ENCODE results near the gene ZC2HC1B. TPM values are rescaled to one million over a fixed set of nuclear protein-coding genes. Genes with fewer than 3 reads are reported as not detected.
A peak's percentile ranks its signal among the peaks of the same experiment; 100 is the strongest.

Gene ZC2HC1B
- total and polyA plus RNA-seq, 9 of the 15 experiments (the other 6 are each of a cell fraction or from before 2014, with no cell fraction given) = not detected

GRCh38 chr6:143971482-143972205 lies 107.4 kb downstream of the ZC2HC1B start:
- H3K79me2 ChIP-seq (ENCODE audit: control insufficient read depth, insufficient read depth, low read length) = no peaks in the 10 kb centered on the region
- BruUV-seq (replicated peaks) = no TSS peak
- no peaks in the 10 kb centered on the region for H3K9me1 ChIP-seq (ENCODE audit: control insufficient read depth, insufficient read depth, low read length)
- 20% methylated on average over 4 of the region's 4 CpGs for WGBS (ENCODE audit: insufficient coverage, low coverage, missing lambda C conversion rate)
- H3K4me1 ChIP-seq (replicated peaks in 1 of 2; ENCODE audit: control insufficient read depth in 2 of 2, insufficient read depth in 2 of 2, low read length in 2 of 2) = peaks cover 0 to 34% of the 10 kb centered on the region in 2 experiments; a peak in 3 of 5 replicates
- no peaks in the 10 kb centered on the region for H4K20me1 ChIP-seq (replicated peaks; ENCODE audit: control insufficient read depth, insufficient read depth, low read length)
- FAIRE-seq (no peak), ATAC-seq (no peak), DNase-seq (ENCODE audit: extremely low read depth in 1 of 4, low spot score in 3 of 4) (no peak)
- TF ChIP-seq HNRNPK (IDR thresholded peaks at IDR 0.05; ENCODE audit: low read depth, low read length, poor library complexity, severe bottlenecking) (no peak), KDM1A (IDR thresholded peaks at IDR 0.05) (peak in 1 of 2 experiments; percentile 41; a peak in 1 of 4 replicates), ZNF324 (CRISPR knock-in tag; IDR thresholded peaks at IDR 0.05) (peak; percentile 45; the same call in 1 of the 2 replicates)
- no peak overlapping the region for H2AFZ ChIP-seq (ENCODE audit: low read depth, low read length)
- H3K36me3 ChIP-seq (ENCODE audit: control insufficient read depth, insufficient read depth, low read length) = peaks cover 3% of the 10 kb centered on the region; the same call in 1 of the 3 replicates
- in situ Hi-C loops (cut with MboI) = no loop called here
- ChIA-PET POLR2A (interaction anchor here (1.9 kb wide), 1 partner anchor 10 kb away, joined by 6 read pairs; no protein-coding TSS in a partner anchor), CTCF (ENCODE audit: low intra/inter-chr PET ratio) (no interaction called here)
- no peak overlapping the region for H3K4me2 ChIP-seq (ENCODE audit: insufficient read depth, low read length)
- H3K9ac ChIP-seq (ENCODE audit: insufficient read depth in 1 of 2, low read depth in 2 of 2, low read length in 2 of 2) = no peak overlapping the region
- intact Hi-C loops (cut with micrococcal nuclease) = no loop called here
- H3K9me3 ChIP-seq (replicated peaks; ENCODE audit: control insufficient read depth, insufficient read depth, low read depth, low read length) = no peaks in the 10 kb centered on the region
- H3K27me3 ChIP-seq (ENCODE audit: control insufficient read depth in 2 of 2, insufficient read depth in 2 of 2, low read length in 2 of 2) = no peaks in the 10 kb centered on the region
- no peak overlapping the region for H3K4me3 ChIP-seq
- H3K27ac ChIP-seq (ENCODE audit: extremely low read depth, low read depth, low read length) = no peak overlapping the region

Data from K562 (cell line).